ENCODE results near the gene NCBP2L. TPM values are rescaled to one million over a fixed set of nuclear protein-coding genes. Genes with fewer than 3 reads are reported as not detected.

The NCBP2L gene
- total RNA-seq, 1 donor from 2014 or later: not detected

GRCh38 chrX:107731831-107732502 is 45.6 kb upstream of the NCBP2L start:
- no peak overlapping the region for H3K27ac Mint-ChIP-seq (ENCODE audit: unreplicated experiment)
- H3K4me1 Mint-ChIP-seq: peaks cover 12% of the 10 kb centered on the region

GRCh38 chrX:107733686-107734085 is 43.8 kb upstream of the NCBP2L start:
- H3K9me3 Mint-ChIP-seq: peaks cover 3% of the 10 kb centered on the region
- no peaks in the 10 kb centered on the region for H3K27me3 Mint-ChIP-seq (ENCODE audit: low read depth)
- H3K4me1 Mint-ChIP-seq: peaks cover 12% of the 10 kb centered on the region
- H3K27ac Mint-ChIP-seq (ENCODE audit: unreplicated experiment): no peak overlapping the region
- DNase-seq (ENCODE audit: low read depth, low spot score): no peak
- H3K36me3 Mint-ChIP-seq (ENCODE audit: low read depth): no peaks in the 10 kb centered on the region
- no peak for TF ChIP-seq CTCF (conservative IDR thresholded peaks at IDR 0.05)
- no peak overlapping the region for H3K4me3 Mint-ChIP-seq

More at GRCh38 chrX:107731831-107732502, 45.6 kb upstream of the NCBP2L start:
- Mint-ChIP-seq H3K9me3 (peaks cover 7% of the 10 kb centered on the region), H3K4me3 (no peak overlapping the region), H3K36me3 (ENCODE audit: low read depth) (no peaks in the 10 kb centered on the region), H3K27me3 (ENCODE audit: low read depth) (no peaks in the 10 kb centered on the region)
- TF ChIP-seq CTCF (conservative IDR thresholded peaks at IDR 0.05): no peak
- DNase-seq (ENCODE audit: low read depth, low spot score): no peak

GRCh38 chrX:107734646-107735045 is 42.9 kb upstream of the NCBP2L start:
- no peak overlapping the region for H3K27ac Mint-ChIP-seq (ENCODE audit: unreplicated experiment)

GRCh38 chrX:107736781-107737531 is 40.6 kb upstream of the NCBP2L start:
- peaks cover 3% of the 10 kb centered on the region for H3K9me3 Mint-ChIP-seq
- no peak overlapping the region for H3K27ac Mint-ChIP-seq (ENCODE audit: unreplicated experiment)
- TF ChIP-seq CTCF (conservative IDR thresholded peaks at IDR 0.05): no peak
- no peaks in the 10 kb centered on the region for H3K36me3 Mint-ChIP-seq (ENCODE audit: low read depth)
- H3K4me3 Mint-ChIP-seq: no peak overlapping the region
- no peak for DNase-seq (ENCODE audit: low read depth, low spot score)
- H3K4me1 Mint-ChIP-seq: peaks cover 10% of the 10 kb centered on the region
- no peaks in the 10 kb centered on the region for H3K27me3 Mint-ChIP-seq (ENCODE audit: low read depth)

More at GRCh38 chrX:107734646-107735045, 42.9 kb upstream of the NCBP2L start:
- Mint-ChIP-seq H3K36me3 (ENCODE audit: low read depth) (no peaks in the 10 kb centered on the region), H3K9me3 (peaks cover 3% of the 10 kb centered on the region), H3K4me1 (peaks cover 12% of the 10 kb centered on the region), H3K27me3 (ENCODE audit: low read depth) (no peaks in the 10 kb centered on the region), H3K4me3 (no peak overlapping the region)
- no peak for DNase-seq (ENCODE audit: low read depth, low spot score)
- TF ChIP-seq CTCF (conservative IDR thresholded peaks at IDR 0.05): no peak

- Mint-ChIP-seq H3K4me1 (peaks cover 13% of the 10 kb centered on the region), H3K9me3 (no peaks in the 10 kb centered on the region)
- no peak for TF ChIP-seq CTCF (conservative IDR thresholded peaks at IDR 0.05)
Measured at GRCh38 chrX:107738272-107738671, 39.3 kb upstream of the NCBP2L start.

More at GRCh38 chrX:107738272-107738671, 39.3 kb upstream of the NCBP2L start:
- Mint-ChIP-seq H3K4me3 (no peak overlapping the region), H3K27me3 (ENCODE audit: low read depth) (no peaks in the 10 kb centered on the region), H3K36me3 (ENCODE audit: low read depth) (no peaks in the 10 kb centered on the region), H3K27ac (ENCODE audit: unreplicated experiment) (no peak overlapping the region)
- no peak for DNase-seq (ENCODE audit: low read depth, low spot score)
